Measurements from ENCODE around the gene ANKRD18B. TPM values are rescaled to one million over a fixed set of nuclear protein-coding genes. Genes with fewer than 3 reads are reported as not detected.

The ANKRD18B gene
- total and polyA plus RNA-seq, 2 donors (not counting 1 experiment from before 2014, with no cell fraction given): not detected

DNA sequence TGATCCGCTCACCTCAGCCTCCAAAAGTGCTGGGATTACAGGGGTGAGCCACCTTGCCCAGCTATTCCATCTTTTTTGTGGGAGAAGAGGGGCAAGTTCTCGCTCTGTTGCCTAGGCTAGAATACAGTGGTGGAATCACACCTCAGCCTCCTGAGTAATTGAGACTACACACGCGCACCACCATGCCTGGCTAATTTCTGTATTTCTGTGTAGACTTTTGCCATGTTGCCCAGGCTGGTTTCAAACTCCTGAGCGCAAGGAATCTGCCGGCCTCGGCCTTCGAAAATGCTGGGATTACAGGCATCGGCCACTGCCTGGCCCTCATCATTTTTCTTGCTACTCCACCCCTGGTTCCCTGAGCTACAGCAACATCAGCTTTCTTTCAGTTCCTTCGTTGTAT is 47.5 kb upstream of the ANKRD18B start:
- Histone ChIP-seq H3K4me3 (ENCODE audit: control extremely low read depth in 1 of 5, extremely low read depth in 1 of 5, insufficient read depth in 1 of 5, low read depth in 2 of 5, low read length in 4 of 5) (no peak overlapping the region), H3K36me3 (replicated peaks in 1 of 2; ENCODE audit: control extremely low read depth in 1 of 2, control insufficient read depth in 1 of 2, extremely low read depth in 1 of 2, insufficient read depth in 2 of 2, low read length in 1 of 2) (peaks cover 0 to 7% of the 10 kb centered on the region in 2 experiments), H3K79me2 (ENCODE audit: control insufficient read depth, insufficient read depth, low read length) (peaks cover 22% of the 10 kb centered on the region), H3K4me1 (ENCODE audit: control insufficient read depth in 2 of 2, insufficient read depth in 2 of 2, low read length in 2 of 2) (peaks cover 17 to 22% of the 10 kb centered on the region in 2 donors), H3K9me3 (ENCODE audit: control extremely low read depth in 1 of 3, control insufficient read depth in 2 of 3, insufficient read depth in 1 of 3, low read length in 2 of 3) (no peaks in the 10 kb centered on the region), H3K9ac (ENCODE audit: low read length) (no peak overlapping the region), H3K4me2 (replicated peaks; ENCODE audit: low read depth, low read length, poor library complexity, severe bottlenecking) (no peak overlapping the region), H3K27ac (ENCODE audit: low read length in 2 of 2) (no peak overlapping the region), H3K27me3 (replicated peaks in 1 of 4; ENCODE audit: control extremely low read depth in 1 of 4, control insufficient read depth in 3 of 4, insufficient read depth in 4 of 4, low read length in 3 of 4) (no peaks in the 10 kb centered on the region), H2AFZ (ENCODE audit: insufficient read depth, low read depth, low read length, poor library complexity, severe bottlenecking) (no peak overlapping the region), H4K20me1 (ENCODE audit: control insufficient read depth, insufficient read depth, low read length, poor library complexity, severe bottlenecking) (peaks cover 9% of the 10 kb centered on the region)
- POLR2A ChIA-PET: no interaction called here
- Mint-ChIP-seq H3K27me3 (no peaks in the 10 kb centered on the region), H3K4me1 (peaks cover 24% of the 10 kb centered on the region), H3K9me3 (ENCODE audit: insufficient read depth) (no peaks in the 10 kb centered on the region), H3K27ac (no peak overlapping the region), H3K4me3 (no peak overlapping the region)
- WGBS (ENCODE audit: insufficient coverage): 96% methylated on average over 10 of the region's 10 CpGs
- ATAC-seq (ENCODE audit: low read depth) (no peak), DNase-seq (no peak)
- intact Hi-C loops (cut with micrococcal nuclease): loop anchor here (10.0 kb wide), 4 partner anchors 212 to 898 kb away; partner anchors contain the start of genes BAG1, CHMP5, DNAJA1 and KIF24
- TF ChIP-seq, protein P1, sequence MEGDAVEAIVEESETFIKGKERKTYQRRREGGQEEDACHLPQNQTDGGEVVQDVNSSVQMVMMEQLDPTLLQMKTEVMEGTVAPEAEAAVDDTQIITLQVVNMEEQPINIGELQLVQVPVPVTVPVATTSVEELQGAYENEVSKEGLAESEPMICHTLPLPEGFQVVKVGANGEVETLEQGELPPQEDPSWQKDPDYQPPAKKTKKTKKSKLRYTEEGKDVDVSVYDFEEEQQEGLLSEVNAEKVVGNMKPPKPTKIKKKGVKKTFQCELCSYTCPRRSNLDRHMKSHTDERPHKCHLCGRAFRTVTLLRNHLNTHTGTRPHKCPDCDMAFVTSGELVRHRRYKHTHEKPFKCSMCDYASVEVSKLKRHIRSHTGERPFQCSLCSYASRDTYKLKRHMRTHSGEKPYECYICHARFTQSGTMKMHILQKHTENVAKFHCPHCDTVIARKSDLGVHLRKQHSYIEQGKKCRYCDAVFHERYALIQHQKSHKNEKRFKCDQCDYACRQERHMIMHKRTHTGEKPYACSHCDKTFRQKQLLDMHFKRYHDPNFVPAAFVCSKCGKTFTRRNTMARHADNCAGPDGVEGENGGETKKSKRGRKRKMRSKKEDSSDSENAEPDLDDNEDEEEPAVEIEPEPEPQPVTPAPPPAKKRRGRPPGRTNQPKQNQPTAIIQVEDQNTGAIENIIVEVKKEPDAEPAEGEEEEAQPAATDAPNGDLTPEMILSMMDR (IDR thresholded peaks at IDR 0.05): no peak
- no peak for TF ChIP-seq EZH2 (IDR thresholded peaks at IDR 0.05; ENCODE audit: borderline replicate concordance, insufficient read depth, low read depth, low read length, poor library complexity, severe bottlenecking)
- CTCF ChIA-PET: interaction anchor here (2.9 kb wide), 1 partner anchor 10 kb away, joined by 14 read pairs; no protein-coding TSS in a partner anchor

DNA sequence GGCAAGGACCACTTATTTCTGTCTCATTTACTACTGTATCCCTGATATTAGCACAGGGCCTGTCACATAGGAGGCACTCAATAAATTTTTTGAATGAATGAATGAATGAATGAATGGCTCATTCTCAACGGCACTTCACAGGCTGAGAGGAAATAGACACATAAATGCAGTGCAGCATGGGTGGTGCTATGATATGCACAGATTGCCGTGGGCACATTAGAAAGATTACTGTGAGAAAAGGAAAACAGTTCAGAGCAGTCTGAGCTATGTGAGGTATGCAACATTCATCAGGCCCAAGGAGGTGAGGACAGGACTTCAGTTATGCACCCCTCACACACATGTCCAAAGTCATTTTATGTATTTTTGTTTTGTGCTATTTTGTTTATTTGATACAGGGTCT is 43.9 kb upstream of the ANKRD18B start:
- Histone ChIP-seq H3K4me2 (replicated peaks; ENCODE audit: low read depth, low read length, poor library complexity, severe bottlenecking) (no peak overlapping the region), H3K9me3 (ENCODE audit: control extremely low read depth in 1 of 3, control insufficient read depth in 2 of 3, insufficient read depth in 1 of 3, low read length in 2 of 3) (no peaks in the 10 kb centered on the region), H3K9ac (ENCODE audit: low read length) (no peak overlapping the region), H3K4me1 (ENCODE audit: control insufficient read depth in 2 of 2, insufficient read depth in 2 of 2, low read length in 2 of 2) (no peaks in the 10 kb centered on the region), H3K79me2 (ENCODE audit: control insufficient read depth, insufficient read depth, low read length) (no peaks in the 10 kb centered on the region), H3K36me3 (replicated peaks in 1 of 2; ENCODE audit: control extremely low read depth in 1 of 2, control insufficient read depth in 1 of 2, extremely low read depth in 1 of 2, insufficient read depth in 2 of 2, low read length in 1 of 2) (no peaks in the 10 kb centered on the region), H4K20me1 (ENCODE audit: control insufficient read depth, insufficient read depth, low read length, poor library complexity, severe bottlenecking) (no peaks in the 10 kb centered on the region), H3K27ac (ENCODE audit: low read length in 2 of 2) (no peak overlapping the region), H3K27me3 (replicated peaks in 1 of 4; ENCODE audit: control extremely low read depth in 1 of 4, control insufficient read depth in 3 of 4, insufficient read depth in 4 of 4, low read length in 3 of 4) (no peaks in the 10 kb centered on the region), H3K4me3 (ENCODE audit: control extremely low read depth in 1 of 5, extremely low read depth in 1 of 5, insufficient read depth in 1 of 5, low read depth in 2 of 5, low read length in 4 of 5) (no peak overlapping the region), H2AFZ (ENCODE audit: insufficient read depth, low read depth, low read length, poor library complexity, severe bottlenecking) (no peak overlapping the region)
- H3K9me3 Mint-ChIP-seq (ENCODE audit: insufficient read depth): no peaks in the 10 kb centered on the region
- ChIA-PET POLR2A (no interaction called here), CTCF (interaction anchor here (0.9 to 1.2 kb wide), 2 partner anchors 14 to 19 kb away, joined by 3 to 6 read pairs; no protein-coding TSS in a partner anchor)
- no peak for DNase-seq
- 92% methylated on average over 2 of the region's 2 CpGs for WGBS (ENCODE audit: insufficient coverage)
- H3K4me3 Mint-ChIP-seq: no peak overlapping the region
- no peaks in the 10 kb centered on the region for H3K4me1 Mint-ChIP-seq
- H3K27ac Mint-ChIP-seq: no peak overlapping the region
- H3K27me3 Mint-ChIP-seq: peaks cover 2% of the 10 kb centered on the region
- intact Hi-C loops (cut with micrococcal nuclease): no loop called here
- no peak for ATAC-seq (ENCODE audit: low read depth)
- TF ChIP-seq, protein P1 (IDR thresholded peaks at IDR 0.05): no peak
- no peak for TF ChIP-seq EZH2 (IDR thresholded peaks at IDR 0.05; ENCODE audit: borderline replicate concordance, insufficient read depth, low read depth, low read length, poor library complexity, severe bottlenecking)

All from B cell (primary cell).